Activated T-cell treated with anti-CD3 and anti-CD28 coated beads, Interleukin-2, amount 50 U/mL, for 24 hours (primary cell): ENCODE results near the gene CYTH1.

ENCODE experiments used
- DNase-seq: peaks from one replicate; pipeline ENCODE4 v3.0.0-alpha.2; 2020
- H3K27ac Mint-ChIP-seq: 2 replicates; pipeline ENCODE4 v1.8.0; 2020; ENCODE audit warnings: mild to moderate bottlenecking, mixed read lengths
- H3K27me3 Mint-ChIP-seq: 2 replicates; pipeline ENCODE4 v1.8.0; 2020; ENCODE audit warnings: mixed read lengths
- H3K36me3 Mint-ChIP-seq: 2 replicates; pipeline ENCODE4 v1.8.0; 2020; ENCODE audit warnings: low read depth, mixed read lengths
- H3K4me1 Mint-ChIP-seq: 2 replicates; pipeline ENCODE4 v1.8.0; 2020; ENCODE audit warnings: low read depth, mixed read lengths
- H3K4me3 Mint-ChIP-seq: 2 replicates; pipeline ENCODE4 v1.8.0; 2020; ENCODE audit warnings: mild to moderate bottlenecking, moderate library complexity, mixed read lengths
- H3K9me3 Mint-ChIP-seq: 2 replicates; pipeline ENCODE4 v1.8.0; 2020; ENCODE audit warnings: mixed read lengths

CYTH1 gene

GRCh38 chr17:78732354-78732753, 49.7 kb downstream of the CYTH1 start:
- H3K36me3 Mint-ChIP-seq: peaks cover 17% of the 10 kb centered on the region
- no peak overlapping the region for H3K4me3 Mint-ChIP-seq
- H3K4me1 Mint-ChIP-seq: peaks cover 90% of the 10 kb centered on the region
- H3K27me3 Mint-ChIP-seq: no peaks in the 10 kb centered on the region
- H3K27ac Mint-ChIP-seq: peak overlapping the region; percentile 79
- H3K9me3 Mint-ChIP-seq: no peaks in the 10 kb centered on the region
- DNase-seq: no peak

GRCh38 chr17:78731904-78732303, 50.2 kb downstream of the CYTH1 start:
- H3K9me3 Mint-ChIP-seq: no peaks in the 10 kb centered on the region
- peaks cover 90% of the 10 kb centered on the region for H3K4me1 Mint-ChIP-seq
- H3K27ac Mint-ChIP-seq: peak overlapping the region; percentile 79
- DNase-seq: no peak
- no peak overlapping the region for H3K4me3 Mint-ChIP-seq
- peaks cover 22% of the 10 kb centered on the region for H3K36me3 Mint-ChIP-seq
- H3K27me3 Mint-ChIP-seq: no peaks in the 10 kb centered on the region

GRCh38 chr17:78729641-78730040, 52.4 kb downstream of the CYTH1 start:
- Mint-ChIP-seq H3K4me1 (peaks cover 91% of the 10 kb centered on the region), H3K36me3 (peaks cover 34% of the 10 kb centered on the region), H3K27me3 (no peaks in the 10 kb centered on the region), H3K4me3 (peak overlapping the region; percentile 49), H3K27ac (peak overlapping the region; percentile 90), H3K9me3 (no peaks in the 10 kb centered on the region)
- DNase-seq: no peak

GRCh38 chr17:78728495-78728894, 53.6 kb downstream of the CYTH1 start:
- H3K27ac Mint-ChIP-seq: peak overlapping the region; percentile 96
- no peaks in the 10 kb centered on the region for H3K27me3 Mint-ChIP-seq
- no peak overlapping the region for H3K4me3 Mint-ChIP-seq
- H3K4me1 Mint-ChIP-seq: peaks cover 93% of the 10 kb centered on the region
- peaks cover 35% of the 10 kb centered on the region for H3K36me3 Mint-ChIP-seq
- no peak for DNase-seq
- H3K9me3 Mint-ChIP-seq: no peaks in the 10 kb centered on the region

GRCh38 chr17:78727476-78728229, 54.4 kb downstream of the CYTH1 start:
- H3K4me3 Mint-ChIP-seq: peak overlapping the region; percentile 58
- peaks cover 30% of the 10 kb centered on the region for H3K36me3 Mint-ChIP-seq
- peak overlapping the region; percentile 96 for H3K27ac Mint-ChIP-seq
- no peaks in the 10 kb centered on the region for H3K9me3 Mint-ChIP-seq
- DNase-seq: no peak
- H3K27me3 Mint-ChIP-seq: no peaks in the 10 kb centered on the region
- peaks cover 94% of the 10 kb centered on the region for H3K4me1 Mint-ChIP-seq

GRCh38 chr17:78727057-78727456, 55.0 kb downstream of the CYTH1 start:
- H3K36me3 Mint-ChIP-seq: peaks cover 28% of the 10 kb centered on the region

GRCh38 chr17:78726513-78726912, 55.6 kb downstream of the CYTH1 start:
- Mint-ChIP-seq H3K4me1 (peaks cover 94% of the 10 kb centered on the region), H3K27ac (peak overlapping the region; percentile 96), H3K27me3 (no peaks in the 10 kb centered on the region), H3K9me3 (no peaks in the 10 kb centered on the region), H3K36me3 (peaks cover 28% of the 10 kb centered on the region), H3K4me3 (peak overlapping the region; percentile 58)
- no peak for DNase-seq

More at GRCh38 chr17:78727057-78727456, 55.0 kb downstream of the CYTH1 start:
- DNase-seq: no peak
- Mint-ChIP-seq H3K4me1 (peaks cover 94% of the 10 kb centered on the region), H3K9me3 (no peaks in the 10 kb centered on the region), H3K27ac (peak overlapping the region; percentile 96), H3K4me3 (peak overlapping the region; percentile 58), H3K27me3 (no peaks in the 10 kb centered on the region)

GRCh38 chr17:78725448-78726021, 56.5 kb downstream of the CYTH1 start:
- H3K27me3 Mint-ChIP-seq: no peaks in the 10 kb centered on the region
- peak overlapping the region; percentile 96 for H3K27ac Mint-ChIP-seq
- H3K4me3 Mint-ChIP-seq: peak overlapping the region; percentile 58
- peaks cover 28% of the 10 kb centered on the region for H3K36me3 Mint-ChIP-seq
- no peaks in the 10 kb centered on the region for H3K9me3 Mint-ChIP-seq
- DNase-seq: no peak
- peaks cover 93% of the 10 kb centered on the region for H3K4me1 Mint-ChIP-seq

GRCh38 chr17:78724999-78725398, 57.1 kb downstream of the CYTH1 start:
- H3K27me3 Mint-ChIP-seq: no peaks in the 10 kb centered on the region
- H3K27ac Mint-ChIP-seq: peak overlapping the region; percentile 96
- H3K9me3 Mint-ChIP-seq: no peaks in the 10 kb centered on the region
- H3K4me1 Mint-ChIP-seq: peaks cover 95% of the 10 kb centered on the region
- no peak for DNase-seq
- peaks cover 28% of the 10 kb centered on the region for H3K36me3 Mint-ChIP-seq
- peak overlapping the region; percentile 58 for H3K4me3 Mint-ChIP-seq

GRCh38 chr17:78724544-78724943, 57.5 kb downstream of the CYTH1 start:
- Mint-ChIP-seq H3K27me3 (no peaks in the 10 kb centered on the region), H3K4me3 (no peak overlapping the region), H3K27ac (peak overlapping the region; percentile 96), H3K9me3 (no peaks in the 10 kb centered on the region), H3K36me3 (peaks cover 25% of the 10 kb centered on the region), H3K4me1 (peaks cover 95% of the 10 kb centered on the region)
- DNase-seq: no peak

GRCh38 chr17:78723957-78724356, 58.1 kb downstream of the CYTH1 start:
- Mint-ChIP-seq H3K27ac (peak overlapping the region; percentile 96), H3K4me3 (no peak overlapping the region), H3K4me1 (peaks cover 95% of the 10 kb centered on the region), H3K36me3 (peaks cover 25% of the 10 kb centered on the region), H3K27me3 (no peaks in the 10 kb centered on the region), H3K9me3 (no peaks in the 10 kb centered on the region)
- no peak for DNase-seq

- DNase-seq: no peak
- H3K36me3 Mint-ChIP-seq: peaks cover 25% of the 10 kb centered on the region
- no peaks in the 10 kb centered on the region for H3K27me3 Mint-ChIP-seq
- peaks cover 95% of the 10 kb centered on the region for H3K4me1 Mint-ChIP-seq
- H3K27ac Mint-ChIP-seq: peak overlapping the region; percentile 96
- H3K9me3 Mint-ChIP-seq: no peaks in the 10 kb centered on the region
- H3K4me3 Mint-ChIP-seq: peak overlapping the region; percentile 2
Observed at GRCh38 chr17:78723001-78723796, 58.9 kb downstream of the CYTH1 start.

GRCh38 chr17:78722246-78722761, 59.8 kb downstream of the CYTH1 start:
- no peaks in the 10 kb centered on the region for H3K27me3 Mint-ChIP-seq
- H3K36me3 Mint-ChIP-seq: peaks cover 21% of the 10 kb centered on the region
- H3K4me1 Mint-ChIP-seq: peaks cover 95% of the 10 kb centered on the region
- no peak for DNase-seq
- peak overlapping the region; percentile 81 for H3K27ac Mint-ChIP-seq
- no peaks in the 10 kb centered on the region for H3K9me3 Mint-ChIP-seq
- peak overlapping the region; percentile 2 for H3K4me3 Mint-ChIP-seq

GRCh38 chr17:78719630-78720298, 62.3 kb downstream of the CYTH1 start:
- Mint-ChIP-seq H3K27ac (peak overlapping the region; percentile 94), H3K4me3 (peak overlapping the region; percentile 37), H3K36me3 (peaks cover 9% of the 10 kb centered on the region), H3K9me3 (no peaks in the 10 kb centered on the region), H3K27me3 (no peaks in the 10 kb centered on the region), H3K4me1 (peaks cover 95% of the 10 kb centered on the region)
- DNase-seq: no peak
